Stimulated activated CD4-positive, alpha-beta T cell treated with anti-CD3 and anti-CD28 coated beads, Interleukin-15, amount 100 ng/mL, for 48 hours (primary cell): ENCODE measurements around the gene PANX1.
"Not testable (repeated sequence)": the region's sequence is repeated elsewhere in the genome, so short reads cannot be mapped to it uniquely, and the experiment has no call there.

Experiments used
- DNase-seq, 2 donors: peaks; one replicate each; pipeline ENCODE4 v3.0.0-alpha.2; 2020; ENCODE audit warnings: low read depth in 2 of 2

Gene PANX1

GRCh38 chr11:94128746-94129511 lies at the start of gene PANX1:
Gene PANX1, plus strand, starts transcription at chr11:94128841. Its CDS starts 472 bp downstream, at chr11:94129313.
- peak; percentile 30 to 60 for DNase-seq

- no peak for DNase-seq
Observed at GRCh38 chr11:94084164-94084563, 44.5 kb upstream of the PANX1 start.

- no peak for DNase-seq
Observed at GRCh38 chr11:94088906-94089305, 39.7 kb upstream of the PANX1 start.

- DNase-seq, result no peak
Observed at GRCh38 chr11:94089341-94089740, 39.3 kb upstream of the PANX1 start.

GRCh38 chr11:94090401-94090800 lies 38.2 kb upstream of the PANX1 start:
- DNase-seq, result no peak

GRCh38 chr11:94091091-94091490 lies 37.5 kb upstream of the PANX1 start:
- DNase-seq, result no peak

- no peak for DNase-seq
Observed at GRCh38 chr11:94100253-94100652, 28.4 kb upstream of the PANX1 start.

- DNase-seq, result no peak
Observed at GRCh38 chr11:94103471-94103870, 25.2 kb upstream of the PANX1 start.

- DNase-seq, result no peak
Observed at GRCh38 chr11:94104734-94105133, 23.9 kb upstream of the PANX1 start.

GRCh38 chr11:94106716-94107115 lies 21.9 kb upstream of the PANX1 start:
- DNase-seq, result no peak

- DNase-seq, result no peak
Observed at GRCh38 chr11:94107363-94107762, 21.3 kb upstream of the PANX1 start.

GRCh38 chr11:94111241-94111640 lies 17.4 kb upstream of the PANX1 start:
- DNase-seq, result no peak

GRCh38 chr11:94111660-94112059 lies 17.0 kb upstream of the PANX1 start:
- no peak for DNase-seq

- no peak for DNase-seq
Observed at GRCh38 chr11:94112206-94112953, 16.3 kb upstream of the PANX1 start.

- no peak for DNase-seq
Observed at GRCh38 chr11:94117197-94117574, 11.5 kb upstream of the PANX1 start.

GRCh38 chr11:94117871-94118270 lies 10.8 kb upstream of the PANX1 start:
- no peak for DNase-seq

- not testable (repeated sequence) for DNase-seq
Observed at GRCh38 chr11:94119676-94120075, 9.0 kb upstream of the PANX1 start.

GRCh38 chr11:94120516-94120915 lies 8.1 kb upstream of the PANX1 start:
- DNase-seq, result not testable (repeated sequence)

GRCh38 chr11:94120946-94121345 lies 7.7 kb upstream of the PANX1 start:
- DNase-seq, result no peak

- no peak for DNase-seq
Observed at GRCh38 chr11:94125407-94126115, 3.1 kb upstream of the PANX1 start.

- DNase-seq, result no peak
Observed at GRCh38 chr11:94127638-94128037, 1.0 kb upstream of the PANX1 start.

- no peak for DNase-seq
Observed at GRCh38 chr11:94128291-94128745, 323 bp upstream of the PANX1 start.
